ENCODE data around the gene MIA. TPM values are rescaled to one million over a fixed set of nuclear protein-coding genes. Genes with fewer than 3 reads are reported as not detected.

Gene MIA
- total and polyA plus RNA-seq, 2 experiments from 2014 or later = not detected

DNA sequence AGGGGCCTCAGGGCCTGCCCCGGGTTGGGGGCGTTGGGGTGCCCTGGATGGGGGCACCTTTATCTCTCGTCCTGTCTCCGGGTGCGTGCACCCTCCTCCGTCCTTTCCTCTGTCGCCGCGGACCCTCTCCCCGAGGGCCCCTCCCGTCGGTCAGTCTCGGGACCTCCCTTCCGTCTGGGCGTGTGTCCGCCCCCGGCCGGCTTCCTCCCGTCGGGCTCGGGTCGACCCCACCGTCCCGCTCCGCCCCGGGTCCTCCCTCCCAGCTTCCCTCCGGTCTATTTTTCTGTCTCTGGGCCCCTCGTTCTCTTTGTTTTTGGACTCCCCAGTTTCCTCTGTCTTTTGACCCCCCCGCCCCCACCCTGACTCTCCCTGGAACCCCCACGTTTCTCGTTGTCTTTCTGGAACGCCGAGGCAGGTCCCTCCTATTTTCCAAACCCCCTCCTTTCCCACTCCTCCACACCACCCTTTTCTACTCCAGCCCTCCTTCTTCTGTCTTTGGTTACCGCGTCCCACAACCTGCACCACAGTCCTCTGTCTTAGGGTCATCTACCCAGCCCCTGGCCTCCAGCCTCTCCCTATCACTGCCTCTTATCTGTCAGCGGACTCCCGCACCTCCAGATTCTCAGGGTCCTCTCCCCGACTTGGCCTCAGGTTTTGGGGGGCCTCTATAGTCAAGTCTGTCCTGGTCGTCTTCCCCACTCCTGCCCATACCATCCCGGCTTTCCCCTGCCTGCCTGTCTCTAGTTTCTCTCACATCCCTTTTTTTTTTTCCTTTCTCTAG lies 24.4 kb downstream of the MIA start:
- peak overlapping the region; percentile 88 for H3K27ac ChIP-seq
- peak overlapping the region; percentile 90 for H3K9ac ChIP-seq
- WGBS, 2 experiments (ENCODE audit: low coverage in 1 of 2, low lambda C conversion rate in 2 of 2, missing lambda C conversion rate in 2 of 2) = 0 to 1% methylated on average over 16 to 40 of the region's 40 CpGs
- H3K9me3 ChIP-seq (ENCODE audit: low read depth) = no peaks in the 10 kb centered on the region
- H2AFZ ChIP-seq = 0 out of 2 replicates have a peak overlapping the region, but pooled peaks have one; percentile 17
- no peaks in the 10 kb centered on the region for H3K27me3 ChIP-seq (replicated peaks; ENCODE audit: insufficient read depth)
- peak overlapping the region; percentile 92 for H3K4me3 ChIP-seq
- peak overlapping the region; percentile 89 for H3K4me2 ChIP-seq (ENCODE audit: unreplicated experiment)
- DNase-seq = peak; percentile 62
- peaks cover 20% of the 10 kb centered on the region for H3F3A ChIP-seq (ENCODE audit: insufficient read depth)
- 0 out of 2 replicates have a peak, but pooled peaks cover 1% of the 10 kb centered on the region for H4K20me1 ChIP-seq (ENCODE audit: insufficient read depth)
- in situ Hi-C loops (cut with MboI) = no loop called here
- TF ChIP-seq EZH2phosphoT487 (IDR thresholded peaks at IDR 0.05; ENCODE audit: insufficient read depth, low read depth) (no peak), EZH2 (IDR thresholded peaks at IDR 0.05; ENCODE audit: insufficient read depth, poor library complexity, severe bottlenecking) (no peak)
- no peaks in the 10 kb centered on the region for H3K9me2 ChIP-seq (ENCODE audit: insufficient read depth)
- peaks cover 57% of the 10 kb centered on the region for H3K79me2 ChIP-seq (ENCODE audit: insufficient read depth)
- no peaks in the 10 kb centered on the region for H3K36me3 ChIP-seq (ENCODE audit: low read depth)
- peaks cover 27% of the 10 kb centered on the region for H3K4me1 ChIP-seq (ENCODE audit: insufficient read depth)

- Histone ChIP-seq H3K9ac (peak overlapping the region; percentile 90), H3F3A (ENCODE audit: insufficient read depth) (peaks cover 23% of the 10 kb centered on the region), H3K79me2 (ENCODE audit: insufficient read depth) (peaks cover 64% of the 10 kb centered on the region), H3K9me2 (ENCODE audit: insufficient read depth) (no peaks in the 10 kb centered on the region), H3K4me3 (peak overlapping the region; percentile 92), H4K20me1 (ENCODE audit: insufficient read depth) (0 out of 2 replicates have a peak, but pooled peaks cover 4% of the 10 kb centered on the region), H3K9me3 (ENCODE audit: low read depth) (no peaks in the 10 kb centered on the region), H3K4me1 (ENCODE audit: insufficient read depth) (peaks cover 27% of the 10 kb centered on the region), H2AFZ (no peak overlapping the region), H3K27me3 (replicated peaks; ENCODE audit: insufficient read depth) (no peaks in the 10 kb centered on the region), H3K36me3 (ENCODE audit: low read depth) (no peaks in the 10 kb centered on the region), H3K27ac (peak overlapping the region; percentile 88), H3K4me2 (ENCODE audit: unreplicated experiment) (peak overlapping the region; percentile 89)
- WGBS, 2 experiments (ENCODE audit: low coverage in 1 of 2, low lambda C conversion rate in 2 of 2, missing lambda C conversion rate in 2 of 2) = 47% methylated on average over 26 to 27 of the region's 27 CpGs
- TF ChIP-seq EZH2 (IDR thresholded peaks at IDR 0.05; ENCODE audit: insufficient read depth, poor library complexity, severe bottlenecking) = no peak
- TF ChIP-seq EZH2phosphoT487 (IDR thresholded peaks at IDR 0.05; ENCODE audit: insufficient read depth, low read depth) = no peak
- DNase-seq = no peak
- in situ Hi-C loops (cut with MboI) = no loop called here
Measured at GRCh38 chr19:40800339-40800996, 25.1 kb downstream of the MIA start.

- Histone ChIP-seq H3K4me3 (peak overlapping the region; percentile 92), H3K36me3 (ENCODE audit: low read depth) (no peaks in the 10 kb centered on the region), H3K9ac (peak overlapping the region; percentile 90), H3F3A (ENCODE audit: insufficient read depth) (peaks cover 27% of the 10 kb centered on the region), H3K4me2 (ENCODE audit: unreplicated experiment) (peak overlapping the region; percentile 51), H3K79me2 (ENCODE audit: insufficient read depth) (peaks cover 70% of the 10 kb centered on the region), H2AFZ (no peak overlapping the region), H3K9me2 (ENCODE audit: insufficient read depth) (no peaks in the 10 kb centered on the region), H3K27me3 (replicated peaks; ENCODE audit: insufficient read depth) (no peaks in the 10 kb centered on the region), H3K9me3 (ENCODE audit: low read depth) (no peaks in the 10 kb centered on the region), H3K4me1 (ENCODE audit: insufficient read depth) (peaks cover 27% of the 10 kb centered on the region), H4K20me1 (ENCODE audit: insufficient read depth) (0 out of 2 replicates have a peak, but pooled peaks cover 4% of the 10 kb centered on the region), H3K27ac (no peak overlapping the region)
- TF ChIP-seq EZH2phosphoT487 (IDR thresholded peaks at IDR 0.05; ENCODE audit: insufficient read depth, low read depth) (no peak), EZH2 (IDR thresholded peaks at IDR 0.05; ENCODE audit: insufficient read depth, poor library complexity, severe bottlenecking) (no peak)
- no peak for DNase-seq
- WGBS, 2 experiments (ENCODE audit: low coverage in 1 of 2, low lambda C conversion rate in 2 of 2, missing lambda C conversion rate in 2 of 2) = 81 to 86% methylated on average over 25 to 27 of the region's 27 CpGs
- in situ Hi-C loops (cut with MboI) = no loop called here
Measured at GRCh38 chr19:40800997-40801377, 25.7 kb downstream of the MIA start.

DNA sequence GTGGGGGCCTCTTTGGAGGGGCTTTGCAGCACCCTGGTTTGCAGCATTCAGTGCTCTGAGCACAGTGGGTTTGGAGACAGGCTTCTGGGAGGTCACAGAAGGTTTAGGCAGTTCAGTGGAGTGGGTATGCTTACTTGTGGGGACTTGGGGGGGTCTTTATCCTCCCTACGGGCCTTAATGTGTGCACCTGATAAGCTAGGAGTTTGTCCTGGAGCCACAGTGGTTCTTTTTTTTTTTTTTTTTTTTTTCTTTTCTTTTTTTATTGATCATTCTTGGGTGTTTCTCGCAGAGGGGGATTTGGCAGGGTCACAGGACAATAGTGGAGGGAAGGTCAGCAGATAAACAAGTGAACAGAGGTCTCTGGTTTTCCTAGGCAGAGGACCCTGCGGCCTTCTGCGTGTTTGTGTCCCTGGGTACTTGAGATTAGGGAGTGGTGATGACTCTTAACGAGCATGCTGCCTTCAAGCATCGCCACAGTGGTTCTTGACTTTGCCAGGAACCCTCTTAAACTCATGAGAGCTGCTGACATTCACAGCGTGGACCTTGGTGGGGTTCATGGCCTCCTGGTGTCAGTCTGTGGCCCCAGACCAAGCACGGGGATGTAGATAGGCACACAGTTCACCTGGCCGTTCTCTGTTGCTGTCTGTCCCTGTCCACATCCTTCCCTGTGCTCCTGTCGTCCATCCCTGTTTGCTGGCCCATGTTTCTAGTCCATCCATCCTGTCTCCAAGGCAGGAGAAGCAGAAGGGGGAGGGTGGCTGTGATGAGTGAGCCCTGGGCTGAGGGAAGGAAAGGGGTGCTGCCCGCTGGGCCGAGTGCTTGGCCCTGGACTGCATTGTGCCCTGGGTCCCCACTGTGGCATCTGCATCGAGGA lies 26.3 kb downstream of the MIA start:
- Histone ChIP-seq H3F3A (ENCODE audit: insufficient read depth) (peaks cover 27% of the 10 kb centered on the region), H4K20me1 (ENCODE audit: insufficient read depth) (0 out of 2 replicates have a peak, but pooled peaks cover 4% of the 10 kb centered on the region), H3K9ac (peak overlapping the region; percentile 90), H2AFZ (no peak overlapping the region), H3K27me3 (replicated peaks; ENCODE audit: insufficient read depth) (no peaks in the 10 kb centered on the region), H3K27ac (peak overlapping the region; percentile 35), H3K4me3 (peak overlapping the region; percentile 92), H3K9me2 (ENCODE audit: insufficient read depth) (no peaks in the 10 kb centered on the region), H3K9me3 (ENCODE audit: low read depth) (no peaks in the 10 kb centered on the region), H3K4me1 (ENCODE audit: insufficient read depth) (peaks cover 34% of the 10 kb centered on the region), H3K4me2 (ENCODE audit: unreplicated experiment) (peak overlapping the region; percentile 51), H3K79me2 (ENCODE audit: insufficient read depth) (peaks cover 76% of the 10 kb centered on the region), H3K36me3 (ENCODE audit: low read depth) (no peaks in the 10 kb centered on the region)
- peak; percentile 48 for DNase-seq
- in situ Hi-C loops (cut with MboI) = no loop called here
- WGBS, 2 experiments (ENCODE audit: low coverage in 1 of 2, low lambda C conversion rate in 2 of 2, missing lambda C conversion rate in 2 of 2) = 30 to 31% methylated on average over 12 to 13 of the region's 13 CpGs
- TF ChIP-seq EZH2phosphoT487 (IDR thresholded peaks at IDR 0.05; ENCODE audit: insufficient read depth, low read depth) = no peak
- TF ChIP-seq EZH2 (IDR thresholded peaks at IDR 0.05; ENCODE audit: insufficient read depth, poor library complexity, severe bottlenecking) = no peak

All from GM23248 (cell line).